Effector memory CD4-positive, alpha-beta T cell (primary cell): Measurements from ENCODE around the gene POLR1G.
A peak's percentile ranks its signal among the peaks of the same experiment; 100 is the strongest.
"Not testable (repeated sequence)": the region's sequence is repeated elsewhere in the genome, so short reads cannot be mapped to it uniquely, and the experiment has no call there.

ENCODE experiments used
- DNase-seq, 3 donors: peaks; one replicate each; pipeline ENCODE4 v3.0.0-alpha.2; 2020
- H3K27ac ChIP-seq: 2 replicates; pipeline ENCODE4 v1.7.0; 2013; ENCODE audit warnings: mild to moderate bottlenecking, low read length, moderate library complexity; ENCODE audit not compliant: insufficient read depth, poor library complexity, severe bottlenecking
- H3K27me3 ChIP-seq: replicated peaks from 2 replicates; pipeline ENCODE4 v1.7.0; 2013; ENCODE audit warnings: mild to moderate bottlenecking, low read length; ENCODE audit not compliant: insufficient read depth, control insufficient read depth, poor library complexity, severe bottlenecking
- H3K36me3 ChIP-seq: 2 replicates; pipeline ENCODE4 v1.7.0; 2013; ENCODE audit warnings: mild to moderate bottlenecking, low read length, moderate library complexity; ENCODE audit not compliant: control insufficient read depth, insufficient read depth
- H3K4me1 ChIP-seq: 2 replicates; pipeline ENCODE4 v1.7.0; 2013; ENCODE audit warnings: low read length, mild to moderate bottlenecking; ENCODE audit not compliant: control insufficient read depth, insufficient read depth, poor library complexity, severe bottlenecking
- H3K4me3 ChIP-seq: 2 replicates; pipeline ENCODE4 v1.7.0; 2013; ENCODE audit warnings: low read length, low read depth, mild to moderate bottlenecking; ENCODE audit not compliant: insufficient read depth, poor library complexity, severe bottlenecking
- H3K9me3 ChIP-seq: 2 replicates; pipeline ENCODE4 v1.7.0; 2013; ENCODE audit warnings: mild to moderate bottlenecking, low read length, moderate library complexity; ENCODE audit not compliant: control insufficient read depth

The POLR1G gene

GRCh38 chr19:45431008-45431407 is 24.6 kb downstream of the POLR1G start:
- not testable (repeated sequence) for H3K9me3 ChIP-seq

DNA sequence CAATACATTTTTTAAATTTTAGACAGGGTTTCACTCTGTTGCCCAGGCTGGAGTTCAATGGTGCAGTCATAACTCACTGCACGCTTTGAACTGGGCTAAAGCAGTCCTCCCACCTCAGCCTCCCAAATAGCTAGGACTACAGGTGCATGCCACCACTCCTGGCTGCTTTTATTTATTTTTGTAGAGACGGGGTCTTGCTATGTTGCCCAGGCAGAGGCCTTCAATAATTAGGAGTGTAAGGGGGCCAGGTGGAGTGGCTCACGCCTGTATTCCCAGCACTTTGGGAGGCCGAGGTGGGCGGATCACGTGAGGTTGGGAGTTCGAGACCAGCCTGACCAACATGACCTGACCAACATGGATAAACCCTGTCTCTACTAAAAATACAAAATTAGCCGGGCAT is 26.1 kb downstream of the POLR1G start:
- not testable (repeated sequence) for H3K27me3 ChIP-seq, DNase-seq, H3K4me3 ChIP-seq

More at GRCh38 chr19:45431008-45431407, 24.6 kb downstream of the POLR1G start:
- not testable (repeated sequence) for DNase-seq, H3K27me3 ChIP-seq, H3K4me1 ChIP-seq, H3K4me3 ChIP-seq, H3K36me3 ChIP-seq, H3K27ac ChIP-seq

DNA sequence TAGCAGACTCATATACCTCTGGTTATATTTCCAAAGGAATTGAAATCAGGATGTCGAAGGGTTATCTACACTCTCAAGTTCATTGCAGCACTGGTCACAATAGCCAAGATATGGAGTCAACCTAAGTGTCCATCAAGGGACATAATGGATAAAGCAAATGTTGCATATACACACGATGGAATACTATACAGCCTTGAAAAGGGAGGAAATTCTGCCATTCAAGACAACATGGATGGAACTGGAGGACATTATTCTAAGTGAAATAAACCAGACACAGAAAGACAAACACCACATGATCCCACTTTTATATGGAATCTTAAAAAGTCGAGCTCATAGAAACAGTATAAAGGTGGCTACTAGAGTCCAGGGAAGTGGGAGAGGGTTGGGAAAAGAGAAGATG is 30.9 kb downstream of the POLR1G start:
- H3K9me3 ChIP-seq: no peaks in the 10 kb centered on the region
- DNase-seq: no peak
- no peak overlapping the region for H3K27ac ChIP-seq
- no peaks in the 10 kb centered on the region for H3K27me3 ChIP-seq
- peaks cover 8% of the 10 kb centered on the region for H3K4me1 ChIP-seq
- no peaks in the 10 kb centered on the region for H3K36me3 ChIP-seq
- no peak overlapping the region for H3K4me3 ChIP-seq

More for the DNA sequence above, 26.1 kb downstream of the POLR1G start:
- H3K27ac ChIP-seq, H3K4me1 ChIP-seq, H3K36me3 ChIP-seq, H3K9me3 ChIP-seq: not testable (repeated sequence)

DNA sequence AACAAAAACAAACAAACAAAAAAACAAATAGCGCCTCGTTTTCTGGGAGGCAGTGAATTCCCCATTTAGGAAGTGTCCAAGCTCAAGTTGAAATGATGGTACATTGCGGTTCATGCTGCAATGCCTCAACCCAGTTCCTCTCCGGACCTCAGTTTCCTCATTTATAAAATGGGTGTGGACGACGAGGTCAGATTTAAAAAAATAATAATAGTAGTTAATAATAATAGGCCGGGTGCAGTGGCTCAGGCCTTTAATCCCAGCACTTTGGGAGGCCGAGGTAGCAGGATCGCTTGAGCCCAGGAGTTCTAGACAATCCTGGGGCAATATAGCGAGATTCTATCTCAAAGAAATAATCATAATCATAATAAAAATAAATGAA is 32.7 kb downstream of the POLR1G start:
- H3K4me1 ChIP-seq: peaks cover 24% of the 10 kb centered on the region
- H3K9me3 ChIP-seq: no peaks in the 10 kb centered on the region
- H3K36me3 ChIP-seq: no peaks in the 10 kb centered on the region
- no peak for DNase-seq
- peak overlapping the region; percentile 78 for H3K27ac ChIP-seq
- peak overlapping the region; percentile 70 for H3K4me3 ChIP-seq
- H3K27me3 ChIP-seq: no peaks in the 10 kb centered on the region

DNA sequence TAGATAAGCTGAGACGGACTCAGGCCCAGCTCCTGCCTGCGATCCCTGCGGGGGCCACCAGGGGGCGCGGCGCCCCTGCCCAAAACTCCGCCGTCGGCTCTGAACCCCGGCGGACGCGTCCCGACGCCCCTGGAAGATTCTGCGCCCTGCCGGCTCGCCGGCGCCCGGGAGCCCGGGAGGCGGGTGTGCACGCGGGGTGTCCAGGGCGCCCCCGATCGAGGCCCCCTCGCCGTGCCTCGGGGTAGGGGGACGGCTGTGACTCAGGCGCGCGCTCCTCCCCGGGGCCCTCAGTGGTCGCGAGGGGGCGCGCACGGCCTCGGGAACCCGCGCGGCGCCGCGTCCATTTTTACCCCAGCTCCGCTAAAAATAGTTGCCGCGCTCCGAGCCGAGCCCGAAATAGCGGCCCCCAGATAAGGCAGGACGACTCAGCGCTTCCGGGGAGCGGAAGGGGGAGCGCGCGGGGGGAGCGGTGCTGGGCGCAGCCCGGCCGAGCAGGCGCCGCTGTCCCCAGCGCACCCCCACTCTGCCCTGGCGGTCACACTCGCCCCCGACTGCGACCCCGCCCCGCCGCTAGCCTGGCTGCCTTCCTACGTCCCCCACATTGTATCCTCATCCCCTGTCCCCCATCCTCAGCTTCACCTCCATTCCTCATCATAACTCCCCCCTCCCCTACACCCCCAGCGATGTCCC is 33.3 kb downstream of the POLR1G start:
- Histone ChIP-seq H3K27ac (peak overlapping the region; percentile 78), H3K27me3 (no peaks in the 10 kb centered on the region), H3K4me1 (peaks cover 29% of the 10 kb centered on the region), H3K36me3 (no peaks in the 10 kb centered on the region), H3K4me3 (peak overlapping the region; percentile 70), H3K9me3 (no peaks in the 10 kb centered on the region)
- DNase-seq: peak; percentile 75 to 79 (median 78)

DNA sequence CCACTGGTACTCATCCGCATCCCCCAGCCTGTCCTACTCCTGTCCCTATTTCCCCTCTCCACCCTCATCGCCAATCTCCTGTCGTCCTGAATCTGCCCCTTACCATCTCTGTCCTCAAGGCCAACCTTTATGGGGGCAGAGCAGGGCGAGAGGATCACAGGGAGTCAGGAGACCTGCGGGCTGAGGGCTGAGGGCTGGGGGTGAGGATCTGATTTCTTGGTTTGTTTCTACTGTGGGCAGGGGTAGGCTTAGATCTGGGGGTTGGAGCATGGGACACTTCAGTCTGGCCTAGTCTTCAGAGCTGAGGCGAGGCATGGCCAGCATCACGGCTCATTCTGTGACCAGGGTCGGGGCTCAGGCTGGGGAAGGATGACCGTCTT is 33.8 kb downstream of the POLR1G start:
- Histone ChIP-seq H3K9me3 (no peaks in the 10 kb centered on the region), H3K27me3 (no peaks in the 10 kb centered on the region), H3K4me3 (peak overlapping the region; percentile 70), H3K27ac (peak overlapping the region; percentile 78), H3K4me1 (peaks cover 29% of the 10 kb centered on the region), H3K36me3 (no peaks in the 10 kb centered on the region)
- no peak for DNase-seq

DNA sequence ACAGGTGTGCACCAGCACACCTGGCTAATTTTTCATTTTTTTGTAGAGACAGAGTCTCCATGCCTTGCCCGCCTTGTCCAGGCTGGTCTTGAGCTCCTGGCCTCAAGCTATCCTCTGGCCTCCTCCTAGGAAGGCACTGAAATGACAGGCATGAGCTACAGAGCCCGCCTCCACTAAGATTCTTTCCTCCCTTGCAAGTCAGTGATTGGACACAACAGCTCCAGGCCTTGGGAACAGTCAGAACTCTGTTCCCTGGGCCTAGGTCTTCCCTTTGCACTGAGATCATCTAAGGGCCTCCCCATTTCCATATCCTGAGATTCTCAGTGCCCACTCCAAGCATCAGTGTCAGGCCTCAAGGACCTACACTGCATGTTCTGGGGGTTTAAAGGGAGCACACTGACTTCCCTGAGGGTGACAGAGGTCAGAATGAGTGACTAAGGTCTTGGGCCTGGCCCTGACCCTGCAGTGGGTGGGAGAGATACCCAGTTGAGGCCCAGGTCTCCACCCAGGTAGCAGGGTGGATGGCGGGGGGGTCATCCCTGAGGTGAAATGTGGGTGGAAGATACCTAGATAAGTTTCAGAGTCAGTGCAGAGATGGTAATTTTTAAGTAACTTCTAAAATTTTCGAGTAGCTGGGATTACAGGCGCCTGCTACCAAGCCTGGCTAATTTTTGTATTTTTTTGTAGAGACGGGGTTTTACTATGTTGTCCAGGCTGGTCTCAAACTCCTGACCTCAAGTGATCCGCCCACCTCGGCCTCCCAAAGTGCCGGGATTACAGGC is 34.6 kb downstream of the POLR1G start:
- H3K36me3 ChIP-seq: no peaks in the 10 kb centered on the region
- DNase-seq: no peak
- H3K9me3 ChIP-seq: no peaks in the 10 kb centered on the region
- H3K4me3 ChIP-seq: no peak overlapping the region
- peaks cover 31% of the 10 kb centered on the region for H3K4me1 ChIP-seq
- H3K27me3 ChIP-seq: no peaks in the 10 kb centered on the region
- no peak overlapping the region for H3K27ac ChIP-seq

- Histone ChIP-seq H3K9me3 (no peaks in the 10 kb centered on the region), H3K27ac (peak overlapping the region; percentile 89), H3K4me3 (no peak overlapping the region), H3K36me3 (no peaks in the 10 kb centered on the region), H3K4me1 (peaks cover 33% of the 10 kb centered on the region), H3K27me3 (no peaks in the 10 kb centered on the region)
- no peak for DNase-seq
Observed at GRCh38 chr19:45442408-45442777, 35.9 kb downstream of the POLR1G start.

GRCh38 chr19:45442778-45443461 is 36.5 kb downstream of the POLR1G start:
- H3K4me3 ChIP-seq: peak overlapping the region; percentile 45
- H3K27ac ChIP-seq: peak overlapping the region; percentile 89
- H3K4me1 ChIP-seq: peaks cover 33% of the 10 kb centered on the region
- no peaks in the 10 kb centered on the region for H3K9me3 ChIP-seq
- H3K27me3 ChIP-seq: no peaks in the 10 kb centered on the region
- no peaks in the 10 kb centered on the region for H3K36me3 ChIP-seq
- DNase-seq: peak; percentile 30 to 38 (median 38)
